Measurements from ENCODE around the gene THPO.

THPO gene

DNA sequence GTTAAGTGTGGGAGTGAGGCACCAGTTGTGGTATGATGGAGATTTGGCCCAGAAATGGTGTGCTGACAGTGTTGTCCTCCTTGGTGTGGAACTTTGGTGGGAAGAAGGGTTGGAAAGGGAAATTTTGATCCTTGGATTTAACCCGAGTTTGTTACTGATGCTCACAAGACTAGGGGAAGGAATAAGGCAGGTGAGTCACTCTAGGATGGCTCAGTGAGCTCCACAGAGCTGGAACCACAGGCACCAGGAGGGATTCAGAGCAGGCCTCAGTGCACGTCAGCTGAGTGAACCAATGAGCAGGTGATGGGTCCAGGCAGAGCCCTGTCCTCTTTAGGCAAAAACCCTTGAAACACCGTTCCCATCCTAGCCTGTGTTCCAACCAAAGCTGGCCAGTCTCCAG is 13.3 kb upstream of the THPO start:
- no peak for DNase-seq (ENCODE audit: low spot score)
- TF ChIP-seq, protein P1, sequence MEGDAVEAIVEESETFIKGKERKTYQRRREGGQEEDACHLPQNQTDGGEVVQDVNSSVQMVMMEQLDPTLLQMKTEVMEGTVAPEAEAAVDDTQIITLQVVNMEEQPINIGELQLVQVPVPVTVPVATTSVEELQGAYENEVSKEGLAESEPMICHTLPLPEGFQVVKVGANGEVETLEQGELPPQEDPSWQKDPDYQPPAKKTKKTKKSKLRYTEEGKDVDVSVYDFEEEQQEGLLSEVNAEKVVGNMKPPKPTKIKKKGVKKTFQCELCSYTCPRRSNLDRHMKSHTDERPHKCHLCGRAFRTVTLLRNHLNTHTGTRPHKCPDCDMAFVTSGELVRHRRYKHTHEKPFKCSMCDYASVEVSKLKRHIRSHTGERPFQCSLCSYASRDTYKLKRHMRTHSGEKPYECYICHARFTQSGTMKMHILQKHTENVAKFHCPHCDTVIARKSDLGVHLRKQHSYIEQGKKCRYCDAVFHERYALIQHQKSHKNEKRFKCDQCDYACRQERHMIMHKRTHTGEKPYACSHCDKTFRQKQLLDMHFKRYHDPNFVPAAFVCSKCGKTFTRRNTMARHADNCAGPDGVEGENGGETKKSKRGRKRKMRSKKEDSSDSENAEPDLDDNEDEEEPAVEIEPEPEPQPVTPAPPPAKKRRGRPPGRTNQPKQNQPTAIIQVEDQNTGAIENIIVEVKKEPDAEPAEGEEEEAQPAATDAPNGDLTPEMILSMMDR (conservative IDR thresholded peaks at IDR 0.05; ENCODE audit: low read depth), result no peak
- POLR2A ChIA-PET (ENCODE audit: low non-redundant PET), result no interaction called here
- H3K27ac ChIP-seq, result no peak overlapping the region
- CTCF ChIA-PET, result interaction anchor here (0.6 kb wide), 1 partner anchor 258 kb away, joined by 3 read pairs; no protein-coding TSS in a partner anchor

DNA sequence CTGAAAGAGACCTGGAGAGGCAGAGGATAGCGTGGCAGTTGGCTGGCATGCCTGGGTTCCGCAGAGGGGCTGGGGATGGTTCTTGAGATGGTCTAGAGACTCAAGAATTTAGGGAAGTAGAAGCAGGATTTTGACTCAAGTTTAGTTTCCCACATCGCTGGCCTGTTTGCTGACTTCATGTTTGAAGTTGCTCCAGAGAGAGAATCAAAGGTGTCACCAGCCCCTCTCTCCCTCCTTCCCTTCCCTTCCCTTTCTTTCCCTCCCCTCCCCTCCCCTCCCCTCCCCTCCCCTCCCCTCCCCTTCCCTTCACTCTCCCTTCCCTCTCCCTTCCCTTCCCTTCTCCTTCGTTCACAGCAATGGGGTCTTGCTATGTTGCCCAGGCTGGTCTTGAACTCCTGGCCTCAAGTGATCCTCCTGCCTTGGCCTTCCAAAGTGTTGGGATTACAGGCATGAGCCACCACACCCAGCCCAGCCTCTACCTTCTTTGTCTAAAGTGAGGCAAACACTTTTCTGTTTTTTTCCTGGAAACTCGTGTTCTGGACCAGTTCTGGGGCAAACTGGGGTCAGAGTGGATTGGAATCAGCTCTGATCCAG is 12.0 kb upstream of the THPO start:
- no peak for DNase-seq (ENCODE audit: low spot score)
- ChIA-PET CTCF (interaction anchor here (0.7 to 2.0 kb wide), 2 partner anchors 19 to 161 kb away, joined by 4 to 7 read pairs; no protein-coding TSS in a partner anchor), POLR2A (ENCODE audit: low non-redundant PET) (no interaction called here)
- no peak overlapping the region for H3K27ac ChIP-seq
- TF ChIP-seq, protein P1 (conservative IDR thresholded peaks at IDR 0.05; ENCODE audit: low read depth), result no peak

DNA sequence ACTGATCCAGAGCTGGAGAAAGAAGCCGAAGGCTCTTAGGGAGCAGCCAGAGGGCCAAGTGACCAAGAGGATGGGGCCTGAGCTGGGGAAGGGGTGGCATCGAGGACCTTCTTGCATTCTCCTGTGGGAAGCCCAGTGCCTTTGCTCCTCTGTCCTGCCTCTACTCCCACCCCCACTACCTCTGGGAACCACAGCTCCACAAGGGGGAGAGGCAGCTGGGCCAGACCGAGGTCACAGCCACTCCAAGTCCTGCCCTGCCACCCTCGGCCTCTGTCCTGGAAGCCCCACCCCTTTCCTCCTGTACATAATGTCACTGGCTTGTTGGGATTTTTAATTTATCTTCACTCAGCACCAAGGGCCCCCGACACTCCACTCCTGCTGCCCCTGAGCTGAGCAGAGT is 11.4 kb upstream of the THPO start:
- ChIA-PET CTCF (interaction anchor here (0.5 to 2.0 kb wide), 3 partner anchors 10 to 161 kb away, joined by 4 to 7 read pairs (median 5); no protein-coding TSS in a partner anchor), POLR2A (ENCODE audit: low non-redundant PET) (interaction anchor here (0.6 kb wide), 1 partner anchor 39 kb away, joined by 4 read pairs; no protein-coding TSS in a partner anchor)
- TF ChIP-seq, protein P1 (conservative IDR thresholded peaks at IDR 0.05; ENCODE audit: low read depth), result no peak
- no peak for DNase-seq (ENCODE audit: low spot score)
- no peak overlapping the region for H3K27ac ChIP-seq

DNA sequence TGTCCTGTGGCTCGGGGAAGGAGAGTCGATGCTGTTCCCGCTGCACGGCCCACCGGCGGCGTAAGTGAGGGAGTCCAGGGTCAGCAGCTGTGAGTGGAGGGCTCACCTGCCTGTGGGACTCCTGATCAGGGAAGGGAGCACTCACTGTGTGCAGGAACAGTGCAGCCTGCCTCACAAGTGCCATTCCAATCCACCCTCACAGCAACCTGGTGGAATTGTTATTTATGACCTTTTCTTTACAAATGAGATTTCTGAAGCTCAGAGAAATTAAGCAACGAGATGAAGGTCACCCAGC is 10.9 kb upstream of the THPO start:
- ChIA-PET POLR2A (ENCODE audit: low non-redundant PET) (interaction anchor here (0.6 kb wide), 1 partner anchor 39 kb away, joined by 4 read pairs; no protein-coding TSS in a partner anchor), CTCF (interaction anchor here (0.5 to 2.0 kb wide), 2 partner anchors 10 to 17 kb away, joined by 5 to 7 read pairs; no protein-coding TSS in a partner anchor)
- H3K27ac ChIP-seq, result no peak overlapping the region
- TF ChIP-seq, protein P1 (conservative IDR thresholded peaks at IDR 0.05; ENCODE audit: low read depth), result no peak
- no peak for DNase-seq (ENCODE audit: low spot score)

DNA sequence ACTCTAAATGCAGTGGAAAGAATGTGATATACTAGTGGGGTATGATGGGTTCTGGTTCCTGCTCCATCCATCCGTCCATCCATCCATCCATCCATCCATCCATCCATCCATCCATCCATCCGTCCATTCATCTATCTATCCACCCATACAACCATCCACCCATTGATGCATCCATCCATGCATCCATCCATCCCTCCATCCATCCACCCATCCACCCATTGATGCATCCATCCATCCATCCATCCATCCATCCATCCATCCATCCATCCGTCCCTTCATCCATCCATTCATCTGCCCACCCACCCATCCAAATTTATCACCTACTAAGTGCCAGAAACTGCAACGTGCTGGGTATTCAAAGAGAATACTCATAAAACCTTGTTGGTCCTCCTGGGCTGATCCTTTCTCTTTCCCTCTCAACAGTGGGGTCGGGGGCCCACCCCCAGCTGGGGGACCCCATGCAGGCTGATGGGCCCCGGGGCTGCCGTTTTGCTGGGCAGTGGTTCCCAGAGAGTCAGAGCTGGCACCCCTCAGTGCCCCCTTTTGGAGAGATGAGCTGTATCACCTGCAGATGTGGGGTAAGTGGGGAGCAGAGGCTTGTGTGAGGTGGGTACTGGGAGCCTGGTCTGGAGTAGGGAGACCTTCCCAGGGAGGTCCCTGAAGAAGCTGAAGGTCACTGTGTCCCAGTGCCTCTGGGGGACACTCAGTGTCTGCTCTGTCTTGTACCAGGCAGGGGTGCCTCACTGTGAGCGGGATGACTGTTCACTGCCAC is 10.3 kb upstream of the THPO start:
- TF ChIP-seq, protein P1 (conservative IDR thresholded peaks at IDR 0.05; ENCODE audit: low read depth), result no peak
- ChIA-PET CTCF (interaction anchor here (0.5 to 2.0 kb wide), 2 partner anchors 11 to 17 kb away, joined by 5 to 7 read pairs; no protein-coding TSS in a partner anchor), POLR2A (ENCODE audit: low non-redundant PET) (no interaction called here)
- H3K27ac ChIP-seq, result no peak overlapping the region
- no peak for DNase-seq (ENCODE audit: low spot score)

DNA sequence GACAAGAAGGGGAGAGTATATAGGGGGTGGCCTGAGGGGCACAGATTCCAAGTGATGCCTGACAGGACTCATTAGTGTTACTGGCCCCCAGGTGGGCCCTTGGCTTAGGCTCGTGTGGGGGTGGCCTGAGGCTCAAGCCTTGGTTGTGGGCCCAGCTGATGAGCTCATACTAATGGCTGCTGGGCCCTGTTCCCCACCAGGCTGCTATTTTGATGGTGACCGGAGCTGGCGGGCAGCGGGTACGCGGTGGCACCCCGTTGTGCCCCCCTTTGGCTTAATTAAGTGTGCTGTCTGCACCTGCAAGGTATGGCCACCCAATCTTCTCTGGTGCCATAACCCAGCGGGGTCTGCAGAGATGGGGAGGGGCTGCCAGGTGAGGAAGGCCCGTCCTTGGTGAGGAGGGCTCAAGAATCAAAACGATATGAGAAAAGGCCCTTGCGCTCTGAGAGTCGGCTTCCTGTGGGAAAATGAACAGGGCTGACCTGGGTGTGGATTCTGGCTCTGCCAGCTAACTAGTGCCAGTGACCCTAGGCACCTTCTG is 9.2 kb upstream of the THPO start:
- no peak overlapping the region for H3K27ac ChIP-seq
- POLR2A ChIA-PET (ENCODE audit: low non-redundant PET), result no interaction called here
- TF ChIP-seq, protein P1 (conservative IDR thresholded peaks at IDR 0.05; ENCODE audit: low read depth), result no peak
- CTCF ChIA-PET, result interaction anchor here (0.5 kb wide), 1 partner anchor 47 kb away, joined by 5 read pairs; no protein-coding TSS in a partner anchor
- no peak for DNase-seq (ENCODE audit: low spot score)

Measured in RWPE1 (cell line).